ENCODE data around the gene MAPK7. TPM values are rescaled to one million over a fixed set of nuclear protein-coding genes. Genes with fewer than 3 reads are reported as not detected.

MAPK7 gene
- total and polyA plus RNA-seq, 10 of the 15 experiments (the other 5 are each of a cell fraction or from before 2014, with no cell fraction given) = 0.37 to 13.5 (median 5.6) TPM

DNA sequence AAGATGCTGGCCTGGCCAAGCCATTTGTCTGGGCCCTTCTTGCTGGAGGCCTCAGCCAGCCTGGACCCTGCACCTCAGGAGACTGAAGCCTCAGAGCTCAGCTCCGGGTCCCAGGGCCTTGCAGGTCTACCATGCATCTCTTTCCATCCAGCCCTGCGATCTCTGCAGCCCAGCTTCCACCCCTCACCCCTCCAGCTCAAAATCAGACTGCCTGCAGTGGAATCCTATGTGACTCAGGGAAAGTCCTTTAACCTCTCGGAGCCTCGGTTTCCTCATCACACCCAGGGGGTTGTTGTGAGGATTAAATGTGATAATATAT, 12.8 kb upstream of the MAPK7 start:
- no peak for ATAC-seq
- Histone ChIP-seq H3K4me2 (ENCODE audit: control insufficient read depth, insufficient read depth) (no peak overlapping the region), H3K36me3 (ENCODE audit: control insufficient read depth in 2 of 2, insufficient read depth in 2 of 2, low read length in 1 of 2) (no peaks in the 10 kb centered on the region), H3K9ac (ENCODE audit: control insufficient read depth, insufficient read depth, low read length) (no peak overlapping the region), H3K79me2 (ENCODE audit: control insufficient read depth, insufficient read depth, low read length) (no peaks in the 10 kb centered on the region), H3K4me1 (ENCODE audit: control insufficient read depth, insufficient read depth, low read length) (peaks cover 13% of the 10 kb centered on the region), H2AFZ (ENCODE audit: control insufficient read depth, low read depth, low read length) (no peak overlapping the region), H4K20me1 (ENCODE audit: control insufficient read depth, insufficient read depth) (no peaks in the 10 kb centered on the region), H3K9me3 (replicated peaks; ENCODE audit: control insufficient read depth, insufficient read depth, low read length) (no peaks in the 10 kb centered on the region), H3K27ac (ENCODE audit: control insufficient read depth, insufficient read depth) (no peak overlapping the region), H3K4me3 (no peak overlapping the region), H3K27me3 (replicated peaks in 1 of 2; ENCODE audit: control insufficient read depth in 2 of 2, insufficient read depth in 2 of 2, low read length in 1 of 2) (no peaks in the 10 kb centered on the region; a peak in 1 of 4 replicates)
- RAD21 ChIA-PET (ENCODE audit: unreplicated experiment) = interaction anchor here (0.9 to 4.4 kb wide), 3 partner anchors 13 to 401 kb away, joined by 3 to 35 read pairs (median 3); partner anchors contain the start of gene MAPK7
- intact Hi-C loops (cut with micrococcal nuclease; ENCODE audit: unreplicated experiment) (loop anchor here (10.0 kb wide), 1 partner anchor 279 kb away; the partner anchor contains the start of gene ALDH3A2), in situ Hi-C loops (cut with MboI) (loop anchor here (5.0 kb wide), 1 partner anchor 397 kb away; no protein-coding TSS in a partner anchor)
- CTCF ChIA-PET = interaction anchor here (0.6 to 4.6 kb wide), 4 partner anchors 11 to 148 kb away, joined by 3 to 66 read pairs (median 4); partner anchors contain the start of gene MAPK7
- FAIRE-seq = no peak
- POLR2A ChIA-PET = interaction anchor here (1.2 kb wide), 1 partner anchor 13 kb away, joined by 5 read pairs; the partner anchor contains the start of gene MAPK7
- no peak for DNase-seq (ENCODE audit: low read depth, low spot score)
- WGBS (ENCODE audit: insufficient coverage, insufficient replicate concordance, low lambda C conversion rate, missing lambda C conversion rate) = 34% methylated on average over 4 of the region's 4 CpGs
- SMC1A ChIA-PET (ENCODE audit: uncharacterized antibody, unreplicated experiment) = interaction anchor here (0.9 to 1.6 kb wide), 3 partner anchors 11 to 397 kb away, joined by 3 to 6 read pairs (median 4); partner anchors contain the start of gene MAPK7
- BruUV-seq (replicated peaks) = no TSS peak
- TF ChIP-seq STAT1 (conservative IDR thresholded peaks at IDR 0.05) = no peak
- TF ChIP-seq, protein P1, sequence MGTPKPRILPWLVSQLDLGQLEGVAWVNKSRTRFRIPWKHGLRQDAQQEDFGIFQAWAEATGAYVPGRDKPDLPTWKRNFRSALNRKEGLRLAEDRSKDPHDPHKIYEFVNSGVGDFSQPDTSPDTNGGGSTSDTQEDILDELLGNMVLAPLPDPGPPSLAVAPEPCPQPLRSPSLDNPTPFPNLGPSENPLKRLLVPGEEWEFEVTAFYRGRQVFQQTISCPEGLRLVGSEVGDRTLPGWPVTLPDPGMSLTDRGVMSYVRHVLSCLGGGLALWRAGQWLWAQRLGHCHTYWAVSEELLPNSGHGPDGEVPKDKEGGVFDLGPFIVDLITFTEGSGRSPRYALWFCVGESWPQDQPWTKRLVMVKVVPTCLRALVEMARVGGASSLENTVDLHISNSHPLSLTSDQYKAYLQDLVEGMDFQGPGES (IDR thresholded peaks at IDR 0.05) = no peak

DNA sequence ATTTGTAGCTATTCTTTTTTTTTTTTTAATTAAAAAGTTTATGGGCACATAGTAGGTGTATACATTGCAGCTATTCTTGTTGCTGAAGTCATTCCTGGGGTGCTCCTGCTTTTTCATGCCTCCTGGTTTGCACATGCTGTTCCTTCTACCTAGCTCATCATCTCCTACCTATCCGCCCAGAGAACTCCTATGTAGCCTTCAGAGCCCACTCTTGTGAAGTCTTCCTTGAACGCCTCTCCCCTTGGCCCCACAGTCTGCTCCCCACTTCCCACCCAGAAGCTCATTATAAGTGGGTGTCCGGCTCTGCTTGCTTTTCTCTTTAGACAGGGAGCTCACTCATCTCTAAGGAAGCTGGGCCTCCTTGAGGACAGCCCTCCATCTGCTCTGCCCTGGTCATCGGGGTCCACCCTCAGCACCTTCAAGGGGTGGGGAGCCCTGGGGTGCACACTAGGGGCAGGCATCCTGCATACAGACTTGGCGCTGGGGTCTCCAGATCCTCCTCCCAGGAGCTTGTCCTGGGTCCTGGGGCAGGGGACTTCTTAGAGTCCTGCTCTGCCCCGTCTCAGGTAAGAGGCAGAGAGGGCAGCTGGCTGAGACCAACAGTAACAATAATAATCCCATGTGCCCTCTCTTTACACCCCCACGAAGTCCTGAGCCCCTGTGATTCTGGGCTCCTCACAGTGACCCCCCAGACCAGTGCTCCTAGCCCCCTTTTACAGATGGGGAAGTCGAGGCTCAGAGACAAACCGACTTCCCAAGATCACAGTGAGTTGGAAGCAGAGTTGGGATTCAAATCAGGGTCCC, 12.3 kb upstream of the MAPK7 start:
- H3K79me2 ChIP-seq (ENCODE audit: control insufficient read depth, insufficient read depth, low read length) = no peaks in the 10 kb centered on the region
- H3K36me3 ChIP-seq (ENCODE audit: control insufficient read depth in 2 of 2, insufficient read depth in 2 of 2, low read length in 1 of 2) = no peaks in the 10 kb centered on the region
- DNase-seq (ENCODE audit: low read depth, low spot score) (no peak), FAIRE-seq (no peak), ATAC-seq (no peak)
- no peak for TF ChIP-seq HDAC2 (IDR thresholded peaks at IDR 0.05)
- no peak overlapping the region for H3K4me3 ChIP-seq
- intact Hi-C loops (cut with micrococcal nuclease; ENCODE audit: unreplicated experiment) (loop anchor here (10.0 kb wide), 1 partner anchor 279 kb away; the partner anchor contains the start of gene ALDH3A2), in situ Hi-C loops (cut with MboI) (loop anchor here (5.0 kb wide), 1 partner anchor 396 kb away; no protein-coding TSS in a partner anchor)
- no peaks in the 10 kb centered on the region for H4K20me1 ChIP-seq (ENCODE audit: control insufficient read depth, insufficient read depth)
- no peak overlapping the region for H3K9ac ChIP-seq (ENCODE audit: control insufficient read depth, insufficient read depth, low read length)
- H3K27me3 ChIP-seq (replicated peaks in 1 of 2; ENCODE audit: control insufficient read depth in 2 of 2, insufficient read depth in 2 of 2, low read length in 1 of 2) = no peaks in the 10 kb centered on the region; a peak in 1 of 4 replicates
- H2AFZ ChIP-seq (ENCODE audit: control insufficient read depth, low read depth, low read length) = no peak overlapping the region
- ChIA-PET RAD21 (ENCODE audit: unreplicated experiment) (interaction anchor here (0.9 to 4.4 kb wide), 3 partner anchors 12 to 400 kb away, joined by 3 to 35 read pairs (median 3); partner anchors contain the start of gene MAPK7), POLR2A (interaction anchor here (1.2 kb wide), 1 partner anchor 12 kb away, joined by 5 read pairs; the partner anchor contains the start of gene MAPK7), CTCF (interaction anchor here (0.6 to 4.6 kb wide), 6 partner anchors 12 to 147 kb away, joined by 3 to 66 read pairs (median 3); partner anchors contain the start of gene MAPK7), SMC1A (ENCODE audit: uncharacterized antibody, unreplicated experiment) (interaction anchor here (0.8 to 1.6 kb wide), 4 partner anchors 12 to 397 kb away, joined by 3 to 4 read pairs (median 4); partner anchors contain the start of gene MAPK7)
- no peak overlapping the region for H3K4me2 ChIP-seq (ENCODE audit: control insufficient read depth, insufficient read depth)
- 34% methylated on average over 9 of the region's 9 CpGs for WGBS (ENCODE audit: insufficient coverage, insufficient replicate concordance, low lambda C conversion rate, missing lambda C conversion rate)
- BruUV-seq (replicated peaks) = no TSS peak
- H3K27ac ChIP-seq (ENCODE audit: control insufficient read depth, insufficient read depth) = no peak overlapping the region
- peaks cover 19% of the 10 kb centered on the region for H3K4me1 ChIP-seq (ENCODE audit: control insufficient read depth, insufficient read depth, low read length)
- no peaks in the 10 kb centered on the region for H3K9me3 ChIP-seq (replicated peaks; ENCODE audit: control insufficient read depth, insufficient read depth, low read length)
